NCI-H1930 (cell line): Measurements from ENCODE around the gene AKR1B15.
A peak's percentile ranks its signal among the peaks of the same experiment; 100 is the strongest.
"Not testable (repeated sequence)": the region's sequence is repeated elsewhere in the genome, so short reads cannot be mapped to it uniquely, and the experiment has no call there.

Experiments used
- DNase-seq, 2 experiments: peaks; one replicate each; lab custom pipeline; 2025; lab: John Stamatoyannopoulos, UW

Gene AKR1B15

DNA sequence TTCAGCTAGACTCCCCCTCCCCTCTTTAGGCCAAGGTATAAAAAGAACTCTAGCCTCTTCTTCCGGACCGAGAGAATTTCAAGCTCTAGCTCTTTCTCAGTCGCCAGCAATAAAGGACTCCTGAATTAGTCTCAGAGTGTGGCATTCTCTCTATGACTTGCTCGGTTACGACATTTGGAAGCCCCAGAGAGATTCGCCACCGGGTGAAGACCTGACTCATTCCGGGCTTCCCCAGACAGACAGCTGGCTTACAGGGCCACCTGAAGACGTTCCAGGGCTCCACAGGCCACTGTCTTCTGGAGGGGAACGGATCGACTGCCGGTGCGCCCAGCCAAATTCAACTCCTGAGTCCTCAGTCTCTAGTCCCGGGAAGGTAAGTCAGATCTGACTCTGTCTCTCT is at the start of gene AKR1B15:
Gene AKR1B15, plus strand, starts transcription at position 234 of the 400 bp plus-strand sequence. CDS start 15,510 bp downstream, outside the sequence.
- no peak for DNase-seq

DNA sequence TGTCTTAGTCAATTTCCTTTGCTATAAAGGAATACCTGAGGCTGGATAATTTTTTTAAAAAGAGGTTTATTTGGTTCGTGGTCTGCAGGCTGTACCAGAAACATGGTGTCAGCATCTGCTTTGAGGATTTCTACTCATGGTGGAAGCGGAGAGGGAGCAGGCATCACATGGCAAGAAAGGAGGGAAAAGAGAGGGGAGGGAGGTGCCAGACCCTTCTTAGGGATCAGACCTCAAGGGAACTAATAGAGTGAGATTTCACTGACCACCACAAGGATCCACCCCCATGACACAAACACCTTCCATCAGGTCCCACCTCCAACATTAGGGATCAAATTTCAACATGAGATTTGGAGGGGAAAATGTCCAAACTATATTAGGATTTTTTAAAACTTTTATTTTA is 48.5 kb upstream of the AKR1B15 start:
- no peak for DNase-seq

GRCh38 chr7:134500982-134501381 is 47.9 kb upstream of the AKR1B15 start:
- no peak for DNase-seq

DNA sequence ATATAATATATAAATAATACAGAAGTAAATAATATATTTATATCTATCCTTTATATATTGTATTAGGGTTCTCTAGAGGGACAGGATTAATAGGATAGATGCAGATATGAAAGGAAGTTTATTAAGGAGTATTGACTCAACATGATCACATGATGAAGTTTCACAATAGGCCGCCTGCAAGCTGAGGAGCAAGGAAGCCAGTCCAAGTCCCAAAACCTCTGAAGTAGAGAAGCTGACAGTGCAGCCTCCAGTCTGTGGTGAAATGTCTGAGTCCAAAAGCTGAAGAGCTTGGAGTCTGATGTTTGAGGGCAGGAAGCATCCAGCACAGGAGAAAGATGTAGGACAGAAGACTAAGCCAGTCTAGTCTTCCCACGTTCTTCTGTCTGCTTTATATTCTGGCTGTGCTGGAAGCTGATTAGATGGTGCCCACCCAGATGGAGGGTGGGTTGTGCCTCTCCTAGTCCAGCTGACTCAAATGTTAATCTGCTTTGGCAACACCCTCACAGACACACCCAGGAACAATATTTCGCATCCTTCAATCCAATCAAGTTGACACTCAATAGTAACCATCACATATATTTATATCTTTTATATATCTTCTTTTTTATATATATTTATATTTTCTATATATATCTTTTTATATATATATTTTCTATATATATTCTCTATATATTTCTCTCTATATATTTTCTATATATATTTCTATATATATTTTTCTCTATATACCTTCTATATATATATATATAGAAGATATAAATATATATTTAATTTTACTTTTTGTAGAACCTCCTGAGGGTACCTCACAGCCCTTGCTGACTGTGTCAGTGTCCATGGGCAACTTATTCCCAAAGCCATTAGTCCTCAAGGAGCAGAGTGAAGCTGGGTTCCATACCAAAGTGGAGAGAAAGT is 46.2 kb upstream of the AKR1B15 start:
- no peak for DNase-seq

DNA sequence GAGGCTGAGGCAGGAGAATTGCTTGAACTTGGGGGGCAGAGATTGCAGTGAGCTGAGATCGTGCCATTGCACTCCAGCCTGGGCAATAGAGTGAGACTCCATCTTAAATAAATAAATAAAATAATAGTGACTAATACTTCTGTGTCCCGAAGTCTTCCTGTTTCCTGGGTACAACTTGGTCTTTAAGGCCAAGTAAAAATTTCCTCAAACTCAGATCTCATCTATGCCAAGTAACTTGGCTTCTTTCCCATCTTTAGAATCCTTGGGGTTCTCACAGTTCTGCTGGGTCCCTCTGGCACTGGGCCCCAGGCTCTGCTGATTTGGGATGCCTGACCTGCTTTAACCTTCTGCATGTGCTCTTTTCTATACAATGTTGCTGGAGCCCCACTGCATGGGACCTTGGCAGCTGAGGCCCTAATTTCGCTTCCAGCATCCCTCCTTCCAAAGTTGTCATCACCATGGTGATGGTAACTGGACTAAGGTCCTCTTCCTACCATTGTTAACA is 44.2 kb upstream of the AKR1B15 start:
- no peak for DNase-seq

DNA sequence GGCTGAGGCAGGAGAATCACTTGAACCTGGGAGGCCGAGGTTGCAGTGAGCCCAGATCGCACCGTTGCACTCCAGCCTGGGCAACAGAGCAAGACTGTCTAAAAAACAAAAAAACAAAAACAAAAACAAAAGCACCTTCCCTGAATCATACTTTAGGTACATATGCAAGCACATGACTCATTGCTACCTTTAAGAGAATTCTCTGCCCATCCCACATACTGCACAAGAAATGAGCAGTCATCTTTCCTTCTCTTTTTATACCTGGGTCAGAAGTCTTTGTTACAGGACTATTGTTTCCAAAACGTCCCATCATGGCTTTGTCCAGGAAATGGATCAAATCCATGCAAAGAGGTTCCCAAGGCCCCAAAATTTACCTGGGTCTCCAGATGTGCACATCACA is 43.1 kb upstream of the AKR1B15 start:
- no peak for DNase-seq

DNA sequence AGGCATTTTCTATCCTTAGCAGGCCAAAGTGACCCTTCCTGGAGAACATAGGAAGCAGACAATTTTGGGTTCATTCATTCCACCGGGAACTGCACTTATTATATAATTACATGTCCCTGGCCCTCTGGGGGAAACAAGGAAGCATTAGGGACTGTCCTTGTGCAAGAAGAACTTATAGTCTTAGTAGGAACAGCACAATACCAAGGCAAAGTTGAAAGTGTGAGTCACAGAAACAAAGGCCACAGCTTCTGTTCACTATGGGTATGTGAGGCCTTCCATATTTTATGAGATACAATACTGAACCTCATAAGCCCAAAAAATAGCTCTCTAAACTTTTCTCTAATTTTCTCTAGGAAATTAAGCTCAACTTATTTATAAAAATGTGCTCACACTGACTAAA is 39.9 kb upstream of the AKR1B15 start:
- no peak for DNase-seq

- DNase-seq, result no peak
These were observed 38.3 kb upstream of the AKR1B15 start for GRCh38 chr7:134510646-134511045.

DNA sequence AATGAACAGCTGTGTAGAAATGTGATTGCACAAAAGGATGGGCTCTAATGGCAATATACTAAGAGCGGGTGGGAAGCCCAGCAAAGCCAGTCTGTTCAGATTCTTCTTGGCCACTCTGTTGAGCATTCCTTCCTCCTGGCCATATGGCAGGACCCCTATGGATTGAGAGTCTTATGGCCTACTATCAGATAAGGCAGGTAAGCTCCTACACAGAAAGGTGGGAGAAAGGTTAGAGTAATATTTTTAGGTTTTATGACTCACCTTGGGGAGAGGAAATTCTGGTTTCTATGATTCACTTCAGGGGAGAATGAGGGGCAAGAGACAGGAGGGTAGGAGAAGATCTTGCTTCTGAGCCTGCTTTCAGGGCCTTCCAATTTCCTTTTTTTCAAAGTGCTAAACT is 36.6 kb upstream of the AKR1B15 start:
- DNase-seq, result no peak

DNA sequence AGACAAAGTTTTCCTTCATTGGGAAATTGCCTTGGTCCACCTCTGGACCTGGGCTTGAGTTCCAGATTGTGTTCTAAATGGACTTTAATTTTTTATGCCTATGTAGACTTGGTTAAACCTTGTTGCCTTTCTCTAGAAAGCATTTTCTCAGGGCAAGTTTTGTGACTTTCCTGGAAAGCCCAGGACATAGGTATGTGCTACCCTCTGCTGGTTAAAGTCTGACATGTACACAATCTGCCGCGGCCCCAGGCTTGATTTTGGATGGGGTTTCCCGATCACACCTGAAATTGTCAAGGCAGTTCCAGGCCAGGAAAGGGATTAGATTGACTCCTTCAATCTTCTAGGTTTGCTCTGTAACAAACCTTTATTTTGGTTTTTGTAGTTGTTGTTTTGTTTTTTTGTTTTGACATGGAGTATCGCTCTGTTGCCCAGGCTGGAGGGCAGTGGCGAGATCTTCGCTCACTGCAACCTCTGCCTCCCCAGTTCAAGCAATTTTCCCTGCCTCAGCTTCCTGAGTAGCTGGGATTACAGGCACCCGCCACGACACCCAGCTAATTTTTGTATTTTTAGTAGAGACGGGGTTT is 35.6 kb upstream of the AKR1B15 start:
- DNase-seq, result peak in 1 of 2 experiments; percentile 13

- no peak for DNase-seq
These were observed 34.8 kb upstream of the AKR1B15 start for GRCh38 chr7:134514106-134514505.

- peak; percentile 50 to 67 for DNase-seq
These were observed 34.2 kb upstream of the AKR1B15 start for GRCh38 chr7:134514663-134515062.

- DNase-seq, result no peak
These were observed 33.1 kb upstream of the AKR1B15 start for GRCh38 chr7:134515569-134516468.

DNA sequence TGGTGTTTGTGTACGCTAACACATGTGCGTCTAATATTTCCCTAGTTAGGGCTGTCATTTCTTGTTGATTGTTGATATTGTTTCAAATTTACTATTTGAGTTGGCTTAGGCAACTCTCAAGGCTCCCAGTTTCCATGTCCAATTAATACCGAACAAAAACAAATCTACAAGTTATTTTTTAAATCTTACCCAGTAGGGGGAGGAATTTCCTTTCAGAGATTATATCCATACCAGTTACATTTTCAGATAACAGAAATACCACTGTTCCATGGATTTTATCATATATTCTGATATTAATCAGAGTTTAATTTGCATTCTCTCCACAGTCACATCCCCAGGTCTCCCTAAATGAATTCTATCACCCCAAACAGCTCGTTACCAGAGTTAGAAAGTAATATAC is 28.8 kb upstream of the AKR1B15 start:
- no peak for DNase-seq

DNA sequence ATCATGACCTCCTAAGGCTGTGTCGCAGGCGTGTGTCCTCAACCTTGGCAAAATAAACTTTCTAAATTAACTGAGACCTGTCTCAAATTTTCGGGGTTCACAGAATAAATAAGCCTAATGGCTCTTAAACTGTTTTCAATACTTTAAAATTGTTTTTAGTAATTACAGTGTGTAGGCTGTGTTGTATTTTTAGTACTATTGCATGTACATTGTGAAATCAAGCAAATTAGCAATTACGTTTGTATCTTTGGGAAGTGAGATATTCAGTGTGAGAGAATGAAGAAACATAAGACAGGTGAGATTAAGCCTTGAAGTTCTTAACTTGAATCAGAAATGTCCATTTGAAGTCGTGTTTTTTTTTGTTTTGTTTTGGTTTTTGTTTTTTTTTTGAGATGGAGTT is 26.3 kb upstream of the AKR1B15 start:
- DNase-seq, result no peak

GRCh38 chr7:134525449-134525848 is 23.5 kb upstream of the AKR1B15 start:
- not testable (repeated sequence) for DNase-seq

- not testable (repeated sequence) for DNase-seq
These were observed 22.2 kb upstream of the AKR1B15 start for GRCh38 chr7:134526552-134527248.

GRCh38 chr7:134527979-134528371 is 20.9 kb upstream of the AKR1B15 start:
- no peak for DNase-seq

DNA sequence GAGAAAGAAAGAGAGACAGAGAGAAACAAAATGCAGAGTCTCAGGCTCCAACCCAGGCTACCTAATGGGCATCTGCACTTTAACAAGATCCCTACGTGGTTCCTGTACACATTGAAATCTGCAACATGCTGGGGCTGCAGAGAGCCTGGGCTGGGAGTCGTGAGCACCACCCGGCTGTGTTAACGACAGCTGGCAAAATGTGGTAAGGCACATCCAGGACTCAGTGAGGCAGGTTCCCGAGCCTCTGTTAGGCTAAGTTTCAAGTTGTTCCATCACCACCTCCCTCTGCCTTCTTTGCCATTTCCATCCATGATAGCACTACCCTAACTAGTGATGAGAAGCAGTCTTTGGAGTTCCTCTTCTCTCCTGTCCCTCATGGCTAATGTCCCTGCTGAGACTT is 20.2 kb upstream of the AKR1B15 start:
- no peak for DNase-seq

GRCh38 chr7:134530460-134530859 is 18.4 kb upstream of the AKR1B15 start:
- DNase-seq, result no peak

DNA sequence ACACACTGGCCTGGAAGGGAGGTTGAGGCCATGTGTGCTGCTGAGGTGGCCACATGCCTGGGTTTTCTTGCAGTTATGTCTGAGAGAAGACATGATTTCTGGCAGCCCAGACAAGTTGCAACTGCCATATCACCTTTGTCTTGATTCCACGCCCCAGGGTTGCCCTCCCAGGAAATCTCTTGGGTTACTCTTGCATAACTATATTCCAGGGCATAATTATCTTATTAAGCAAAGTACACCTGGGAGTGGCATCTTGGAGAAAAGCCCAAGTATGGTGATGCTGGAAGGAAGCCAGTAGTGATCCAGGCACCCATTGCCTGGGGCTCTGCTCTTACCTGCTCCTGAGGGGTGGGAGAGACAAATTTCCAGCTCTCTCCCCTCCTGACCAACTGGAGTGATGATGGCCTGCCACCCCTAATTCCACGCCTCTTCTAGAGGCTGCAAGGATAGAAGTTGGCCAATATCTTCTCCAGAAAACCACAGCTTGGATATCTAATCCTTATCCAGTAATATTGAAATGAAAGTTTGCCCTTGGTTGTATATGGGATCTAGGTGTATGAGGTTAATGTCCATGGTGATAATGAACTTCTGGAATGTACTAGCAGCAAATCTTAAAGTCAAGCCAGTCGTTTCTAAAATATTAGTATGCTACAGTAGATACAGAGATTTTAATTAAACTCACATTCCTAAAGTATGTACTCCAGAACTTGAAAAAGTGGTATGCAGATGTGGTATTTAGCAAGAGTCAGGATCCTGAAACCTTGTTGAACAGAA is 16.5 kb upstream of the AKR1B15 start:
- DNase-seq, result no peak
